Measurements from ENCODE around the gene ANAPC15.

- no peak for TF ChIP-seq CTCF (IDR thresholded peaks at IDR 0.05; ENCODE audit: low read depth, low read length, poor library complexity, severe bottlenecking)
- TF ChIP-seq EZH2phosphoT487 (IDR thresholded peaks at IDR 0.05; ENCODE audit: borderline replicate concordance, low read length) = no peak
These were observed 32.6 kb downstream of the ANAPC15 start for GRCh38 chr11:72079819-72080325.

Measured in DOHH2 (cell line).